WI38 (cell line): ENCODE measurements around the gene PITPNM3.

ENCODE experiments used
- H3K4me3 ChIP-seq: 2 replicates; pipeline ENCODE4 v1.5.1; 2011; ENCODE audit warnings: low read depth, mild to moderate bottlenecking, control low read depth, low read length
- CTCF ChIP-seq: IDR thresholded peaks from 2 replicates; pipeline ENCODE4 v1.5.1; 2012; ENCODE audit warnings: low read depth, mild to moderate bottlenecking, control low read depth, low read length

PITPNM3 gene

GRCh38 chr17:6408276-6408675, 148.1 kb downstream of the PITPNM3 start:
- no peak for TF ChIP-seq CTCF
- H3K4me3 ChIP-seq = no peak overlapping the region

- no peak overlapping the region for H3K4me3 ChIP-seq
- no peak for TF ChIP-seq CTCF
These were observed 154.1 kb downstream of the PITPNM3 start for GRCh38 chr17:6402258-6402657.
